HG03045 (cell line): ENCODE measurements around the gene AMDHD2.

Experiments used
- ATAC-seq: cut with Tn5 transposase; IDR thresholded peaks from one replicate; pipeline ENCODE4 v1.9.1; 2021; ENCODE audit warnings: mild to moderate bottlenecking, moderate library complexity; ENCODE audit not compliant: unreplicated experiment

AMDHD2 gene

GRCh38 chr16:2515180-2515851 lies 4.9 kb upstream of the AMDHD2 start:
- ATAC-seq, result no peak

- ATAC-seq, result no peak
Observed at GRCh38 chr16:2516391-2517240, 3.6 kb upstream of the AMDHD2 start.

GRCh38 chr16:2517954-2518605 lies 2.1 kb upstream of the AMDHD2 start:
- no peak for ATAC-seq

GRCh38 chr16:2518823-2519710 lies 1.1 kb upstream of the AMDHD2 start:
- ATAC-seq, result no peak

GRCh38 chr16:2519711-2520080 lies 475 bp upstream of the AMDHD2 start:
- no peak for ATAC-seq

GRCh38 chr16:2520784-2521531 lies 787 bp downstream of the AMDHD2 start:
- ATAC-seq, result no peak

GRCh38 chr16:2523801-2524231 lies 3.6 kb downstream of the AMDHD2 start:
- ATAC-seq, result no peak

- ATAC-seq, result no peak
Observed at GRCh38 chr16:2524339-2524938, 4.3 kb downstream of the AMDHD2 start.

- no peak for ATAC-seq
Observed at GRCh38 chr16:2526135-2526534, 6.0 kb downstream of the AMDHD2 start.

- no peak for ATAC-seq
Observed at GRCh38 chr16:2527071-2527783, 7.1 kb downstream of the AMDHD2 start.

- ATAC-seq, result no peak
Observed at GRCh38 chr16:2527784-2528100, 7.6 kb downstream of the AMDHD2 start.

- no peak for ATAC-seq
Observed at GRCh38 chr16:2528161-2529060, 8.2 kb downstream of the AMDHD2 start.

- ATAC-seq, result no peak
Observed at GRCh38 chr16:2529061-2529931, 9.1 kb downstream of the AMDHD2 start.

- no peak for ATAC-seq
Observed at GRCh38 chr16:2529961-2530628, 9.9 kb downstream of the AMDHD2 start.

- ATAC-seq, result no peak
Observed at GRCh38 chr16:2530629-2531318, 10.6 kb downstream of the AMDHD2 start.

- ATAC-seq, result no peak
Observed at GRCh38 chr16:2531371-2531695, 11.2 kb downstream of the AMDHD2 start, which contains the start of gene CEMP1. CEMP1 (minus strand) TSS chr16:2531408; CDS start chr16:2531073, 335 bp downstream.
